PFSK-1 (cell line): Measurements from ENCODE around the gene KIDINS220.

Experiments
- FOXP2 ChIP-seq: optimal IDR thresholded peaks from 2 replicates; pipeline ENCODE3; 2011; ENCODE audit warnings: borderline replicate concordance, control low read depth, inconsistent platforms; ENCODE audit not compliant: insufficient read depth; ENCODE audit errors: extremely low read length, extremely low read depth
- POLR2AphosphoS5 ChIP-seq: IDR thresholded peaks from 2 replicates; pipeline ENCODE4 v1.6.1; 2012; ENCODE audit warnings: low read depth, mild to moderate bottlenecking, control low read depth, low read length, moderate library complexity
- SIN3A ChIP-seq: IDR thresholded peaks from 2 replicates; pipeline ENCODE4 v1.6.1; 2012; ENCODE audit warnings: mild to moderate bottlenecking, low read length, moderate library complexity, borderline replicate concordance; ENCODE audit not compliant: insufficient read depth
- TAF1 ChIP-seq: IDR thresholded peaks from 2 replicates; pipeline ENCODE4 v1.6.1; 2012; ENCODE audit warnings: low read length, control low read depth, borderline replicate concordance; ENCODE audit not compliant: insufficient read depth
- TF ChIP-seq, protein P1 (sequence below), 2 experiments: IDR thresholded peaks; 2 replicates each; pipeline versions ENCODE4 v1.6.1 to v1.8.0; 2011 to 2012; ENCODE audit warnings: low read depth in 2 of 2, low read length in 2 of 2, control low read depth in 1 of 2, inconsistent platforms in 1 of 2, mild to moderate bottlenecking in 1 of 2, moderate library complexity in 1 of 2; ENCODE audit not compliant: insufficient read depth in 1 of 2

Gene KIDINS220

DNA sequence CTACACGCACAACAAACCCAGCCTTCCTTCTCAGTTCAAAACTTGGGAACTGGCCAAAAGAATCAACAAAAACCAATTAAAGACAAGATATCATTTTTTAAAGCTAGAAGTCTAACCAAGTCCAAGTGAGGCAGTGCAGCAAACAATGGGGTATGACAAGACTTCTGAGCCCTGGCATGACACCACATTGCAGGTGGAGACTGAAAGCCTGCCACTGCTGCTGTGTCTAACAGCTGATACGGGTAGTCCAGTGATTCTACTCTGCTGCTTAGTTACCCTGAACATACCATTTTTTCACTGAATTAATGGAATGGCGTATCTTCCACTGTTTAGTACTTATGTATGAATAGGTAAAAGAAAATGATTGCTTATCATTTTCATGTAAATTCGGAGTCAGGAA, 47.4 kb upstream of the KIDINS220 start:
- no peak for TF ChIP-seq TAF1
- no peak for TF ChIP-seq POLR2AphosphoS5
- TF ChIP-seq FOXP2, result no peak
- TF ChIP-seq, protein P1, sequence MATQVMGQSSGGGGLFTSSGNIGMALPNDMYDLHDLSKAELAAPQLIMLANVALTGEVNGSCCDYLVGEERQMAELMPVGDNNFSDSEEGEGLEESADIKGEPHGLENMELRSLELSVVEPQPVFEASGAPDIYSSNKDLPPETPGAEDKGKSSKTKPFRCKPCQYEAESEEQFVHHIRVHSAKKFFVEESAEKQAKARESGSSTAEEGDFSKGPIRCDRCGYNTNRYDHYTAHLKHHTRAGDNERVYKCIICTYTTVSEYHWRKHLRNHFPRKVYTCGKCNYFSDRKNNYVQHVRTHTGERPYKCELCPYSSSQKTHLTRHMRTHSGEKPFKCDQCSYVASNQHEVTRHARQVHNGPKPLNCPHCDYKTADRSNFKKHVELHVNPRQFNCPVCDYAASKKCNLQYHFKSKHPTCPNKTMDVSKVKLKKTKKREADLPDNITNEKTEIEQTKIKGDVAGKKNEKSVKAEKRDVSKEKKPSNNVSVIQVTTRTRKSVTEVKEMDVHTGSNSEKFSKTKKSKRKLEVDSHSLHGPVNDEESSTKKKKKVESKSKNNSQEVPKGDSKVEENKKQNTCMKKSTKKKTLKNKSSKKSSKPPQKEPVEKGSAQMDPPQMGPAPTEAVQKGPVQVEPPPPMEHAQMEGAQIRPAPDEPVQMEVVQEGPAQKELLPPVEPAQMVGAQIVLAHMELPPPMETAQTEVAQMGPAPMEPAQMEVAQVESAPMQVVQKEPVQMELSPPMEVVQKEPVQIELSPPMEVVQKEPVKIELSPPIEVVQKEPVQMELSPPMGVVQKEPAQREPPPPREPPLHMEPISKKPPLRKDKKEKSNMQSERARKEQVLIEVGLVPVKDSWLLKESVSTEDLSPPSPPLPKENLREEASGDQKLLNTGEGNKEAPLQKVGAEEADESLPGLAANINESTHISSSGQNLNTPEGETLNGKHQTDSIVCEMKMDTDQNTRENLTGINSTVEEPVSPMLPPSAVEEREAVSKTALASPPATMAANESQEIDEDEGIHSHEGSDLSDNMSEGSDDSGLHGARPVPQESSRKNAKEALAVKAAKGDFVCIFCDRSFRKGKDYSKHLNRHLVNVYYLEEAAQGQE (IDR thresholded peaks at IDR 0.05; ENCODE audit: insufficient read depth in 1 of 2, low read depth in 2 of 2, low read length in 2 of 2), result no peak
- TF ChIP-seq SIN3A, result no peak

DNA sequence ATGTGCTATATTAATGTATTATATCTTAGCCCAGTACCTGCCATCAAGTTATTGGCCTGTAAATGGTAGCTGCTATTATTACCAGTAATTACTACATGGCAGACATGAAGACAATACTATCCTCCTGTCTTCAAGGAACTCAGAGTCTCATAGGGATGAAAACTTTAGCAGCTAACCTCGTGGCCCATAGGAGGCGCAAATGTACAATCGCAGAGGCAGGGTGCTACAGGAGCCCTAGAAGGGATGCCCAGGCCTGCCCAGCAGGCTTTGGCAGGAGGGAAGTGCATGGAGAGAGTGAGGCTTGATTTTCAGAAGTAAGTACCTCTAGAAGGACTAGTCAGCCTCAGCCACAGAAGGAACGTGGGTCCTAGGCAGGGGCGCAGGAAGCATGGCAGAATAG, 44.7 kb upstream of the KIDINS220 start:
- TF ChIP-seq SIN3A, result no peak
- TF ChIP-seq FOXP2, result no peak
- no peak for TF ChIP-seq POLR2AphosphoS5

DNA sequence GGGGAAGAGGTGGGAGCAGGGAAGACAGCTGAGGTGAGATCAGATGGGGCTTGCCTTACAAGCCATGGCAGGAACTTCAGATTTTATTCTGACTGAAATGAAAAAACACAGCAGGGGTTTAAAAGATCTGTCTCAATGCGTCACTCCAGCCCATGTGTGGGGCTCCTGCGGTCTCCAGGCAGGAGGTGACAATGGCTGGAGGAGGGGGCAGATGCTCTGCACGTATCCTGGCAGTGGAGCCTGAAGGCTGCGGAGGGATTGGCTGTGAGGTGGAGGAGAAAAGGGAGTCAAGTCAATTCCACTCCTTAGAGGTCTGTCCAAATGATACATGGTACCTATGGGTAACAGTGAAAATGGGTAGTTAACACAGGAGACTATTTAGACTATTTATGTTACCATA, 40.5 kb upstream of the KIDINS220 start:
- TF ChIP-seq, protein P1 (IDR thresholded peaks at IDR 0.05; ENCODE audit: insufficient read depth in 1 of 2, low read depth in 2 of 2, low read length in 2 of 2), result no peak
- no peak for TF ChIP-seq FOXP2
- no peak for TF ChIP-seq POLR2AphosphoS5
- TF ChIP-seq TAF1, result no peak
- no peak for TF ChIP-seq SIN3A

DNA sequence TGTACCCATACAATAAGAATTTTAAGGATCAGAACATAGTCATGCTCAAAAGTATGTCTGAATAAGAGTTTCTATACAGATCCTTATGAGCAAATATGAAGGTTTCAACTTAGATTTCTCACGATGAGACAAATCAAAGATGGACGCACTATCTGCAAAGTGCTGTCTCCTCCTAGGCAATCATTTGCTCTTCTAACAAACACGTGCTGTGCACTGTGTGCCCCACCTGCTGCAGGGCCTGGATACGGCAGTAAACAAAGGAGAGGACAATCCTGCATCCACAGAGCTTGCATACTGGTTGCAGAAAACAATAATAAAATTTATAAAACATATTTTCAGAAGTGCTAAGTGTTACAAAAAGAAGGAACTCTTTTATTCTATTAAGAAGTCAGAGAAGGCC, 39.9 kb upstream of the KIDINS220 start:
- TF ChIP-seq TAF1, result no peak
- TF ChIP-seq SIN3A, result no peak
- TF ChIP-seq FOXP2, result no peak
- TF ChIP-seq, protein P1 (IDR thresholded peaks at IDR 0.05; ENCODE audit: insufficient read depth in 1 of 2, low read depth in 2 of 2, low read length in 2 of 2), result no peak
- no peak for TF ChIP-seq POLR2AphosphoS5

DNA sequence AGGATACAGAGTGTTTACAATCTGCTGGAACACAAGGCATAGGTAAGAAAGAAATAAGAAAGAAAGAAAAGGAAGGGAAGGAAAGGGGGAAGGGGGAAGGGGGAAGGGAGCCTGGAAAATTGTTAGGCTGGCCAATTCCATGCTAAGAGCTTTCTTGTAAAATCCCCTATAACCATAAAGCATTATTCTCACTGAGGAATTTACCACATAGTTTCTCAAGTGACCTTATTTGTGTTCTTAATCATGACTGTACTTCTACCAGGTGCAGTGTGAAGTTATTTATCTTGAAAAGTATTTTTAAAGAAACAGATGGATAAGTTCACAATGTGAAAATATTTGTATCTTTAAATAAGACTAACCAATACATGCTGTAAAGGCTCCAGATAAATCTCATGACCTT, 39.2 kb upstream of the KIDINS220 start:
- TF ChIP-seq FOXP2 (no peak), SIN3A (no peak), POLR2AphosphoS5 (no peak), TAF1 (no peak)
- TF ChIP-seq, protein P1 (IDR thresholded peaks at IDR 0.05; ENCODE audit: insufficient read depth in 1 of 2, low read depth in 2 of 2, low read length in 2 of 2), result no peak
